HG03025 (cell line): Measurements from ENCODE around the gene SMDT1.
"Not testable (repeated sequence)": the region's sequence is repeated elsewhere in the genome, so short reads cannot be mapped to it uniquely, and the experiment has no call there.

ENCODE experiments used
- ATAC-seq: cut with Tn5 transposase; IDR thresholded peaks from one replicate; pipeline ENCODE4 v1.9.1; 2021; ENCODE audit warnings: mild to moderate bottlenecking, moderate library complexity; ENCODE audit not compliant: unreplicated experiment, low FRiP score

Gene SMDT1

GRCh38 chr22:42070517-42071422 lies 8.7 kb upstream of the SMDT1 start, which contains the start of gene NAGA:
TSS of gene NAGA (minus strand) at chr22:42070812. CDS start at chr22:42070297, 515 bp downstream.
- peak; percentile 76 for ATAC-seq

GRCh38 chr22:42071508-42071907 lies 8.0 kb upstream of the SMDT1 start:
- not testable (repeated sequence) for ATAC-seq

- ATAC-seq = no peak
These were observed 6.7 kb upstream of the SMDT1 start for GRCh38 chr22:42072606-42073330.

- ATAC-seq = no peak
These were observed 5.9 kb upstream of the SMDT1 start for GRCh38 chr22:42073621-42074041.

- no peak for ATAC-seq
These were observed 5.2 kb upstream of the SMDT1 start, which contains the start of gene PHETA2 for GRCh38 chr22:42074132-42074811. TSS of gene PHETA2 (plus strand) at chr22:42074248. CDS start at chr22:42077294, 3,046 bp downstream.

- no peak for ATAC-seq
These were observed 4.4 kb upstream of the SMDT1 start for GRCh38 chr22:42074846-42075676.

GRCh38 chr22:42076764-42077485 lies 2.6 kb upstream of the SMDT1 start:
- no peak for ATAC-seq

- ATAC-seq = no peak
These were observed 1.9 kb upstream of the SMDT1 start for GRCh38 chr22:42077486-42078125.

GRCh38 chr22:42078469-42079318 lies 806 bp upstream of the SMDT1 start:
- ATAC-seq = no peak

- ATAC-seq = no peak
These were observed 787 bp downstream of the SMDT1 start for GRCh38 chr22:42080287-42080686.

- no peak for ATAC-seq
These were observed 3.6 kb downstream of the SMDT1 start for GRCh38 chr22:42083119-42083518.

- ATAC-seq = no peak
These were observed 5.4 kb downstream of the SMDT1 start for GRCh38 chr22:42084874-42085273.

- ATAC-seq = no peak
These were observed 6.6 kb downstream of the SMDT1 start for GRCh38 chr22:42086051-42086450.

- peak; percentile 93 for ATAC-seq
These were observed 11.3 kb downstream of the SMDT1 start, which contains the start of gene NDUFA6 for GRCh38 chr22:42090596-42091454. TSS of gene NDUFA6 (minus strand) at chr22:42090772. CDS start at chr22:42090744, 28 bp downstream.

GRCh38 chr22:42091455-42091782 lies 11.9 kb downstream of the SMDT1 start:
- ATAC-seq = no peak

GRCh38 chr22:42101199-42101598 lies 21.7 kb downstream of the SMDT1 start:
- no peak for ATAC-seq

- ATAC-seq = not testable (repeated sequence)
These were observed 24.9 kb downstream of the SMDT1 start for GRCh38 chr22:42104332-42104860.
